Progenitor cell of endocrine pancreas (in vitro differentiated cells): Measurements from ENCODE around the gene ADH4. TPM values are rescaled to one million over a fixed set of nuclear protein-coding genes. Genes with fewer than 3 reads are reported as not detected.

Experiments used
- DNase-seq: peaks from one replicate; pipeline ENCODE4 v3.0.0; 2021; ENCODE audit warnings: low spot score; ENCODE audit not compliant: unreplicated experiment
- H3K27ac Mint-ChIP-seq: 2 replicates; pipeline ENCODE4 v1.8.0; 2021; ENCODE audit warnings: mild to moderate bottlenecking, moderate library complexity, mixed read lengths
- H3K27me3 Mint-ChIP-seq: 2 replicates; pipeline ENCODE4 v1.8.0; 2021; ENCODE audit warnings: mixed read lengths
- H3K36me3 Mint-ChIP-seq: 2 replicates; pipeline ENCODE4 v1.8.0; 2022; ENCODE audit warnings: mixed read lengths; ENCODE audit not compliant: insufficient read depth
- H3K4me1 Mint-ChIP-seq: 2 replicates; pipeline ENCODE4 v1.8.0; 2021; ENCODE audit warnings: low read depth, mixed read lengths
- H3K4me3 Mint-ChIP-seq: 2 replicates; pipeline ENCODE4 v1.8.0; 2021; ENCODE audit warnings: low read depth, mild to moderate bottlenecking, moderate library complexity, mixed read lengths
- H3K9me3 Mint-ChIP-seq: 2 replicates; pipeline ENCODE4 v1.8.0; 2021; ENCODE audit warnings: low read depth, mixed read lengths
- total RNA-seq: library from RNA; stranded (reverse); gene quantifications from 2 replicates; pipeline ENCODE4 v1.2.1, GENCODE V29; 2021
- TF ChIP-seq, protein P1 (sequence below): fragments of 200-600 bp; sonication (generic); IDR thresholded peaks from one replicate; pipeline ENCODE4 v1.5.0; 2021; ENCODE audit warnings: antibody characterized with exemption, mild to moderate bottlenecking; ENCODE audit not compliant: unreplicated experiment

ADH4 gene
- total RNA-seq, 1 donor from 2014 or later = not detected

DNA sequence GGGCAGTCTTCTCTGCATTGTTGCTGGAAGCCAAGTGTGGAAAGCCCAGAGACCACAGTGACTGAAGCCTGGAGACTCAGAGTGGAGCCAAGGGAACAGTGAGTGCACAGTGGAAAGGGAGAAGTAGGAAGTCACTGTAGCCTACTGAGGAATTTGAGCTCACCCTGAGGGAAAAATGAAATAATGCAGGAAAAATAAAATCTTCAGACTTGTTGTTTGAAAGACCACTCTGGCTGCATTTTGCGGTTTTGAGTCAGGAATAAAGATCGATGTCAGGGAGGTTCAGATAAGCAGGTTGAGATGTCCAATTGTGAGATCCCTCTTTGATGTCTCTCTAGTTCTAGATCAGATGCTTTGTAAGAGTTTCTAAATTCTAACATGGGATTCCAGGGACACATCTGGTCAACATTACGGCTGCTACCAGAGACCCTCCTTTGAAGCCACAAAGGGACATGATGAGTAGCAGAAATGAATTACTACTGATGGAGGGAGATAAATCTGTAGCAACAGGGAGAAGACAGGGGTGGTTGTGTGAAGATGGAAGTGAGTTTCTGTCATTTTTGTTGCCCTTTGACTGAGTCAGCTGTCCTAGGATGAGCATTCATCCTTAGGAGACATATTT lies 8.4 kb downstream of the ADH4 start:
- DNase-seq = no peak
- Mint-ChIP-seq H3K27ac (no peak overlapping the region), H3K27me3 (no peaks in the 10 kb centered on the region), H3K4me3 (no peak overlapping the region), H3K4me1 (no peaks in the 10 kb centered on the region), H3K9me3 (no peaks in the 10 kb centered on the region), H3K36me3 (no peaks in the 10 kb centered on the region)
- TF ChIP-seq, protein P1, sequence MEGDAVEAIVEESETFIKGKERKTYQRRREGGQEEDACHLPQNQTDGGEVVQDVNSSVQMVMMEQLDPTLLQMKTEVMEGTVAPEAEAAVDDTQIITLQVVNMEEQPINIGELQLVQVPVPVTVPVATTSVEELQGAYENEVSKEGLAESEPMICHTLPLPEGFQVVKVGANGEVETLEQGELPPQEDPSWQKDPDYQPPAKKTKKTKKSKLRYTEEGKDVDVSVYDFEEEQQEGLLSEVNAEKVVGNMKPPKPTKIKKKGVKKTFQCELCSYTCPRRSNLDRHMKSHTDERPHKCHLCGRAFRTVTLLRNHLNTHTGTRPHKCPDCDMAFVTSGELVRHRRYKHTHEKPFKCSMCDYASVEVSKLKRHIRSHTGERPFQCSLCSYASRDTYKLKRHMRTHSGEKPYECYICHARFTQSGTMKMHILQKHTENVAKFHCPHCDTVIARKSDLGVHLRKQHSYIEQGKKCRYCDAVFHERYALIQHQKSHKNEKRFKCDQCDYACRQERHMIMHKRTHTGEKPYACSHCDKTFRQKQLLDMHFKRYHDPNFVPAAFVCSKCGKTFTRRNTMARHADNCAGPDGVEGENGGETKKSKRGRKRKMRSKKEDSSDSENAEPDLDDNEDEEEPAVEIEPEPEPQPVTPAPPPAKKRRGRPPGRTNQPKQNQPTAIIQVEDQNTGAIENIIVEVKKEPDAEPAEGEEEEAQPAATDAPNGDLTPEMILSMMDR = no peak

DNA sequence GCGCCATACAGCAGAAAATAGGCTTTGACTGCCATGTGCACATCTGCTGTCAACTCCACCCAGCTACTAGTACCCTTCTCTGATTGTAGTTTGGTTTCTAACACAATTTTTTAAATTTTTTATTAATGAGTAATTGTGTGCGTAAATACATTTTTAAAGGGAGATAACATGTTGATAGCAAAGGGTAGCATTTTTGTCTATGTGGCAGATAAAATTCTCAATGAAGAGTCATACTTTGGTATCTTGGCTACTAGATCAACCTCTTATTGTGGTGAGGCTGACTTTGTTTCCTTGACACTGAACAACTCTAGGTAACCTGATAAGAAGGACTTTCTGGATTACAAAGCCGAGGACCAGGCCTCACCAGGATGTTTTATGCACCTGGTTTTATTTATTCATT lies 9.5 kb downstream of the ADH4 start:
- Mint-ChIP-seq H3K36me3 (peaks cover 3% of the 10 kb centered on the region), H3K4me1 (no peaks in the 10 kb centered on the region), H3K27ac (no peak overlapping the region), H3K27me3 (no peaks in the 10 kb centered on the region), H3K4me3 (no peak overlapping the region), H3K9me3 (peaks cover 3% of the 10 kb centered on the region)
- no peak for DNase-seq
- TF ChIP-seq, protein P1 = no peak

DNA sequence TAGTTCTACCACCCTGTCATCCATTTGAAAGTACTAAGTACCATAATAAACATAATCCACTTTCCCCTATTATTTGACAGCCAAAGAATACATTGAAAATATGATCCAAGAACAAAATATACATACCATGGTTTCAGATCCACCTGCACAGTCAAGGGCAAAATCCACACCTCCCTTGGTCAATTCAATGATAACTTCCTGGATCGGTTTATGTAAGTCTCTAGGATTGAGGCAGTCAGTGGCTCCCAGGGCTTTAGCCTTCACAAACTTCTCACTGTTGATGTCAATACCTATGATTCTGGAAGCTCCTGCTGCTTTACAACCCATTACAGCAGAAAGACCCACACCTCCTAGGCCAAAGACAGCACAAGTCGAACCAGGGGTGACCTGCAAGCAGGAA lies 12.7 kb downstream of the ADH4 start:
- Mint-ChIP-seq H3K9me3 (peaks cover 6% of the 10 kb centered on the region), H3K27me3 (no peaks in the 10 kb centered on the region), H3K4me1 (no peaks in the 10 kb centered on the region), H3K27ac (no peak overlapping the region), H3K4me3 (no peak overlapping the region), H3K36me3 (peaks cover 6% of the 10 kb centered on the region)
- TF ChIP-seq, protein P1 = no peak
- DNase-seq = no peak

DNA sequence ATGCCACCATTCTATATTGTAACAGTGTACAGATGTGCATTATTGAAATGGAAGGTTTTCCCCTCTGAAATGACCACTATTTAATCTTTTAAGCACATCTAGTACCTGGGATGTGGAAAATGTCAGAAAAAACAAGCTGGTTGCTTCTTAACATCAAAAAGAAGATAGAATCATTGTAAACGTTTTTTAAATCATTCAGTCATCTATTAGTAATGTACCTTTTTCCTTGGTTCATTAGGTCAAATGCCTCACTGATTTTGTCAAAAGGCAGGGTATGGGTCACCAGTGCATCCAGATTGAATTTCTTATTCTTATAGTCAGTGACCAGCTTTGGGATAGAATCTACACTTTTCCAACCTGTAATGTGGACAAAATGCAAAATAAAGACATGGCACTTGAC lies 17.7 kb downstream of the ADH4 start:
- H3K36me3 Mint-ChIP-seq = peaks cover 6% of the 10 kb centered on the region
- H3K4me3 Mint-ChIP-seq = no peak overlapping the region
- H3K27ac Mint-ChIP-seq = no peak overlapping the region
- peaks cover 10% of the 10 kb centered on the region for H3K9me3 Mint-ChIP-seq
- TF ChIP-seq, protein P1 = no peak
- no peak for DNase-seq
- peaks cover 2% of the 10 kb centered on the region for H3K4me1 Mint-ChIP-seq
- no peaks in the 10 kb centered on the region for H3K27me3 Mint-ChIP-seq

DNA sequence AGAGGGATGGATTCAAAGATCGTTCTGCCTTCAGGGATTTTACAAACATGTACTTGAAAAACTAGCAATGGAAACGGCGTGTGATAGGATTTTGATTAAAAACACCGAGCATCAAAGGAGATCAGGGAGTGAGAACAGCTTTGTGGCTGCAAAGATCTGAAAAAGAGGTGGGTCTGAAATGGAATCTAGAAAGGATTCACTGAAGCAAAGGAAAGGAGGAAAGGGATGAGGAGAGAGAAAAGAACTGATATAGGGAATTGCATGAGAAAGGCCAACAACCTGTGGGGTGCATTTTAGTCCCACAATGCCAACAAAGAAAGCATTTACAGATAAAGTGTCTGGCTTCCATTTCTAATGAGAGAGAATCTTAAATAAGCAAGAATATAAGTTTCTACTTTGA lies 23.1 kb downstream of the ADH4 start:
- no peak for DNase-seq
- no peak overlapping the region for H3K4me3 Mint-ChIP-seq
- no peaks in the 10 kb centered on the region for H3K27me3 Mint-ChIP-seq
- H3K4me1 Mint-ChIP-seq = peaks cover 2% of the 10 kb centered on the region
- peaks cover 8% of the 10 kb centered on the region for H3K9me3 Mint-ChIP-seq
- TF ChIP-seq, protein P1 = no peak
- peaks cover 4% of the 10 kb centered on the region for H3K36me3 Mint-ChIP-seq
- no peak overlapping the region for H3K27ac Mint-ChIP-seq
